Endothelial cell of umbilical vein (primary cell): ENCODE data around the gene EXOC6B.

Experiments used
- CTCF ChIP-seq, 2 donors: IDR thresholded peaks; 1 replicate in 1 of 2; 2 replicates in 1 of 2; pipeline ENCODE4 v1.5.1; 2011; ENCODE audit warnings: low read length in 2 of 2, mild to moderate bottlenecking in 2 of 2, moderate library complexity in 2 of 2, control low read depth in 1 of 2, inconsistent platforms in 1 of 2, low read depth in 1 of 2; ENCODE audit not compliant: insufficient read depth in 1 of 2; ENCODE audit errors: extremely low read depth in 1 of 2
- GATA2 ChIP-seq: IDR thresholded peaks from 2 replicates; pipeline ENCODE4 v1.7.0; 2011; ENCODE audit warnings: low read depth, mild to moderate bottlenecking, moderate library complexity, mixed read lengths, low read length; ENCODE audit not compliant: insufficient read length, insufficient read depth

GRCh38 chr2:72681016-72681995 is 144.5 kb downstream of the EXOC6B start:
- no peak for TF ChIP-seq CTCF (IDR thresholded peaks at IDR 0.05; ENCODE audit: extremely low read depth in 1 of 2, insufficient read depth in 1 of 2, low read depth in 1 of 2, low read length in 2 of 2)
- TF ChIP-seq GATA2 = no peak
